Transverse colon (tissue), 4 donors: ENCODE measurements around the gene GIMAP8.

Experiments
- CTCF ChIP-seq, 5 experiments: fragments of 200-600 bp in 3 of 5; fragments of 450-650 bp in 2 of 5; sonication (generic) in 3 of 5; IDR thresholded peaks; 1 replicate in 2 of 5; 2 replicates in 3 of 5; pipeline ENCODE4 v1.5.1; 2016 to 2017; ENCODE audit warnings: antibody characterized with exemption in 5 of 5, inconsistent platforms in 3 of 5, mild to moderate bottlenecking in 2 of 5, moderate library complexity in 1 of 5
- POLR2AphosphoS5 ChIP-seq, 3 donors: sonication (generic); formaldehyde crosslinking; IDR thresholded peaks; one replicate each; pipeline ENCODE4 v1.6.1; 2016; ENCODE audit warnings: antibody characterized with exemption in 3 of 3

GRCh38 chr7:150408393-150409299, 41.8 kb upstream of the GIMAP8 start:
- TF ChIP-seq CTCF (IDR thresholded peaks at IDR 0.05), result no peak
- TF ChIP-seq POLR2AphosphoS5 (IDR thresholded peaks at IDR 0.05), result no peak
